HG03460 (cell line): ENCODE measurements around the gene OR13A1.
"Not testable (repeated sequence)": the region's sequence is repeated elsewhere in the genome, so short reads cannot be mapped to it uniquely, and the experiment has no call there.

Experiments used
- ATAC-seq: cut with Tn5 transposase; IDR thresholded peaks from one replicate; pipeline ENCODE4 v1.9.1; 2021; ENCODE audit not compliant: unreplicated experiment

OR13A1 gene

DNA sequence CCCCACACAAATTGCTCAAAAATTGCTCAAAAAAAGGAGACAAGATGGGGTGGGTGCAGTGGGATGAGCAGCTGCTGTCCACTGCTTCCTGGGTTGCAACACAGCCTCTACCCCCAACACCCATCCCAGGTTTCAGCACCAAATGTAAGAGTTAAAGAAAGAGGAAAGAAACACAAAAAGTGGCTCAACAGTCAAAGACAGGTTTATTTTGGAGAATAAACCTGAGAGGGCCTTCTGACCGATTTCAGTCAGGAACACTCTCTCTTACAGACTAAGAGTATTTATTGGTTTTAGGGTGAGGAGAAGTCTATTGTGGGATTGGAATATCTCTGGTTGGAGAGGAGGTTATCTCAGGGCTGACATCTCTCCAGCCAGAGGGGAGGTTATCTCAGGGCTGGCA, 28.4 kb downstream of the OR13A1 start:
- ATAC-seq = no peak

DNA sequence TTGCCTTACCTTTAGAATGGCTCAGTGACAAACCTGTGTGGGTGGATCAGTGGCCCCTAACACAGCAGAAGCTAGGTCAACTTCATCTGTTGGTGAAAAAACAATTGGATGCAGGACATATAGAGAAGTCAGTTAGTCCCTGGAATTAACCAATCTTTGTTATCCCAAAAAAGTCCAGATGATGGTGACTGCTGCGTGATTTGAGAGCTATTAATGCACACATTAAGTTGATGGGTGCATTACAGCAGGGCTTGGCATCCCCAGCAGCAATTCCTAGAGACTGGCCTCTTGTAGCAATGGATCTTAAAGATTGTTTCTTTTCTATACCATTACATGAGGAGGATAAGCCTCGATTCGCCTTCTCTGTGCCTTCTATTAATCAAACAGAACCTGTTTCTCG, 33.3 kb downstream of the OR13A1 start:
- no peak for ATAC-seq

DNA sequence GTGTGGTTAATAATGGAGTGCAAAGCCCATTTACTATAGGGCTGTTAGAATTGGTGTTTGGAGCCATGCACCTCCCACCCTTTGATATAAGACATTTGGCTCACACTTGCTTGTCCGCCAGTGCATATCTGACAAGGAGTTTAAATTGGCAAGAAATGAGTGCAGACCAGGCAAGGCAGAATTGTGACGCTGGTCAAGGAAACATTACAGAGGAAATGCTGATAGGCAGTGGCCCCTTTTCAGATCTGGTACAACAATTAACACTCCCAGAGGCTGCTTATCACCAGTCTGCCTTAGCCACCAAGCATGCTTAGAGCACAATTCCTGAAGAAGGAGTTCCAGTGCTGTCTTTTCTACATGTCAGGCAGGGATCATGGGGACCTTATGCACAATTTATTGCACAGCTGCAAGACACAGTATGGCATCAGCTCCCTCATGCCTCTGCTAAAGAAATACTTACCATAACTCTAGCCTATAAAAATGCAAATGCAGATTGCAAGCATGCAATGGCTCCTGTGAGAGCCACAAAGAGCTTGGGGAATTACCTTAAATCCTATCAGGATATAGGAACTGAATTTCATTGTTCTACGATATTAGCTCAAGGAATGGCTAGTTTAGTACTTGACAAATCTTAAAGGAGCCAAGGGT, 35.2 kb downstream of the OR13A1 start:
- ATAC-seq = no peak

DNA sequence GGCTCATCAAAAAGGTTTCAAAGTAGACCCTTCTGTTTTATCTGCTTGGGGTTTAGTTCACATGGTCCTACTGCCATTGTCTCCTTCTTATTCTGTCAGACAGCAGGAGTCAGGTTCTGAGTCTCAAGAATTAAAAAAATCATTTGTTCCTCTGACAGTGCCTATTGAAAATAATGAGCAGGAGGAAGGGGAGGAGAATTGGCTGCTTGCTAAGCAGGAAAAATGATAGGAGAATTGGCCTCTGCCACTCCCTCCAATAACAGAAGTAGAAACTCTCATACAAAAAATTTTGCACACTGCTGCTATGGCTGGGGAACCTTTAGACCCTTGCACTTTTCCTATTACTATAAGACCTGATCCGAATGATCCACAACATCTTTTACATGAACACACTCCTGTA, 35.7 kb downstream of the OR13A1 start:
- no peak for ATAC-seq

DNA sequence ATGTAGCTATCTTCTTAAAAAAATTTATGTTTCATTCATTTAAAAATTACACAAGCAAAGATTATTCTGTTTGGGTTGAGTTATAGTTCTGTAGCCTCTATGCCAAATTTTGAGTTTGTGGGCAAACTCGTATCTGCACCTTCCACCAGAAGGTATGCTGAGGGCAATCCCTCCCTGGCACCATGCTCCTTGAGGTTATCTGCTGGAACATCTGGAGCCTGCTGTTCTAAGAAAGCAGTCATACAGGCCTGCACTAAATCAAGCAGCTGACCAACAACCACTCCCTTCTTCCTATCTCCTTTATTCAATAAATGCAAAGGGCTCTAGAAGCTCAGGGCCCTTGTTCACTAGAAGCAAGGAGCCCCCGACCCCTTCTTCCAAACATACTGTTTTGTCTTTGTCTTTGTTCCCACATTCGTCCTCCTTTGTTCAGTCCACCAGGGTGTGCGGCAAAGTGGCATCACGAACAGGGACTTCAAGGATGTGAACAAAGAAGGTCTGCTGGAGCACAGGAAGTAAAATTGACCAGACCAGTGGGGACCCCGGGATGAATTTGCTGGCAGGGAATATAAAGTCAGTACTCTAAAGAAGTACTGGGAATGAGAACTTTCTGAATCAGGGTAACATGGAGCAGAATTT, 36.4 kb downstream of the OR13A1 start:
- ATAC-seq = no peak

DNA sequence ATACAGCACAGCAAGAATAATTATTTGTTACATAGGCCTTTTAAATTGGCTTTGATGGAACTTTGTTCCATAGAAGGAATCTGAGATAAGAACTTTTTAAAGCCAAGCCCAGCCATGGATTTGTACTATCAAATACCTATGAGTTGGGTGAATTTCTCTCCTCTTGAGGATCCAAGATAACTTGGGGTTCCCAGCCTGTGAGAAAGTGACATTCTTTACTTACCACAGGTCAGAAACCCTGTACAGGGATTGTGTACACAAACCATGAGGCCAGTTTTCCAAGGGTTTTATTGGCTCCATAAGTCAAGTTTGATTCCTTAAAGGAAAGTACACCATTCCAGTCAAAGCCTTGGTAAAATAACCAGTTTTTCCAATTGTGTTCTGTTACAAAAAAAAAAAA, 39.3 kb downstream of the OR13A1 start:
- not testable (repeated sequence) for ATAC-seq

DNA sequence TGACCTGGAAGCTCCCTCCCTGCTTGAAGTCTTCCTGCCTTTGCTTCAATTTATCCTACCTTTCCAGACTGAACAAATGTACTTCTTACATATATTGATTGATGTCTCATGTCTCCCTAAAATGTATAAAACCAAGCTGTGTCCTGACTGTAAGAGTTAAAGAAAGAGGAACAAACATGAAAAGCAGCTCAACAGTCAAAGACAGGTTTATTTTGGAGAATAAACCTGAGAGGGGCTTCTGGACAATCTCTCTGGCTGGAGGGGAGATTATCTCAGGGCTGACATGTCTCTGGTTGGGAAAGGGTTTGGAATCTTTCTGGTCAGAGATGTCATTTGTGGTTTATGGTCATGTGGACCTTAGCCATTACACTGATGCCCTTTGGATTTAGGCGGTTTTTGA, 41.0 kb downstream of the OR13A1 start:
- no peak for ATAC-seq

DNA sequence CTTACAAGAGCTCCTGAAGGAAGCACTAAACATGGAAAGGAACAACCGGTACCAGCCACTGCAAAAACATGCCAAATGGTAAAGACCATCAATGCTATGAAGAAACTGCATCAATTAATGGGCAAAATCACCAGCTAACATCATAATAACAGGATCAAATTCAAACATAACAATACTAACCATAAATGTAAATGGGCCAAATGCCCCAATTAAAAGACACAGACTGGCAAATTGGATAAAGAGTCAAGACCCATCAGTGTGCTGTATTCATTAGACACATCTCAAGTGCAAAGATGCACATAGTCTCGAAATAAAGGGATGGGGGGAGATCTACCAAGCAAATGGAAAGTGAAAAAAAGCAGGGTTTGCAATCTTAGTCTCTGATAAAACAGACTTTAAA, 47.6 kb downstream of the OR13A1 start:
- not testable (repeated sequence) for ATAC-seq

DNA sequence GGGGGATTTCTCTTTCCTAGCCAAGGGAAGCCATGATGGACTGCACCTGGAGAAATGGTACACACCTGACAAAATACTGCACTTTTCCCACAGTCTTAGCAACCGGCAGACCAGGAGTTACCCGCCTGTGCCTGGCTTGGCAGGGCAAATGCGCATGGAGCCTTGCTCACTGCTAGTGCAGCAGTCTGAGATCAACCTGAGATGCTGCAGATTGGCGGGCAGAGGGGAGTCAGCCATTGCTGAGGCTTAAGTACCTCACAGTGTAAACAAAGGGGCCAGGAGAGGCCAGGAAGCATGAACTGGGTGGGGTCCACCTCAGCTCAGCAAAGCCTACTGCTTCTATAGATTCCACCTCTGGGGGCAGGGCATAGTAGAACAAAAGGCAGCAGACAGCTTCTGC, 49.4 kb downstream of the OR13A1 start:
- ATAC-seq = no peak

DNA sequence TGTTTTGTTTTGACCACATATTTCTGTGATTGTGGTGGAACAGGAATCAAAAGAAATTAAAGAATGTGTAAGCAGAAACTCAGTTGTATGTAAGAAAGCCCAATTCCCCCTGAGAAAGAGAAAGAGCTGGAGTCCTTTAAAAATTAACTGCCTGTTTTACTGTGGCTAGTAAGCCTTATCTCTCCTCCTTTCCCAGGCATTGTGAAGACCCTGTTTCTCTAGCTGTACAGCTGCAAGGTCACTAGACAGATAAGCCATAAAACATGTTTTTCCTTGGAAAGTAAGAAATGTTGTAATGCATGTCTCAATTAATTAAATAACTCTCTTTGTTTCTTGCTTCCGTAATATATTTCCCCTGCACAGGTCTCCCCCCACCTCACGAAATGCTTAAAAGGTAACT, 53.5 kb downstream of the OR13A1 start:
- ATAC-seq = no peak

DNA sequence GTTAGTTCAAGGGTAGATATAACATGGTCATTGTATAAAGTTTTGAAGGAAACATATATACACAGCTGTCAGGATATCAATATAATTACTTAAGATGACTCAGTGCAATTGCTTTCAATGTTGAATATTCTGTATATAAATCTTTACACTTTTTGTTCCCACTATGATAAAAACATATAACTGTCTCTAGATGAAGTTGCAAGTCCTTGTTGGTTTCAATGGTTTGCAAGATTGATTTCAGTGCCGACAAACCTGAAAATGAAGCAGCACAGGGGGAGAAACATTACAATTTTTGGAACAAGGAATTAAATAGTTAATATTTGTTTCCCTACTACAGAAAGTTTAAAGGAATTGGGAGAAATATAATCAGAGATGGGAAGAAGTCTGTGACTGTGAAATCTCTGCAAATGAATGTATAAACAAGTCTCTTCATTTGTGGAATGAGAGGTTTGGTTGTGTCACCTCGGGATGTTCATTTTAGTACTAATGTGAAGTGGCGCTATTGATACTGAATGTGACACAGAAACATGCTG, 54.1 kb downstream of the OR13A1 start:
- ATAC-seq = no peak

DNA sequence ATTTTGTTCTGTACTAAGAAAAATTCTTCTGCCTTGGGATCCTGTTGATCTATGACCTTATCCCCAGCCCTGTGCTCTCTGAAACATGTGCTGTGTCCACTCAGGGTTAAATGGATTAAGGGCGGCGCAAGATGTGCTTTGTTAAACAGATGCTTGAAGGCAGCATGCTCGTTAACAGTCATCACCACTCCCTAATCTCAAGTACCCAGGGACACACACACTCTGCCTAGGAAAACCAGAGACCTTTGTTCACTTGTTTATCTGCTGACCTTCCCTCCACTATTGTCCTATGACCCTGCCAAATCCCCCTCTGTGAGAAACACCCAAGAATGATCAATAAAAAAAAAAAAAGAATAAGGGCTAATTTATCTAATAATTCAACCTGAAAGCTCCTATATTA, 54.8 kb downstream of the OR13A1 start:
- ATAC-seq = not testable (repeated sequence)

DNA sequence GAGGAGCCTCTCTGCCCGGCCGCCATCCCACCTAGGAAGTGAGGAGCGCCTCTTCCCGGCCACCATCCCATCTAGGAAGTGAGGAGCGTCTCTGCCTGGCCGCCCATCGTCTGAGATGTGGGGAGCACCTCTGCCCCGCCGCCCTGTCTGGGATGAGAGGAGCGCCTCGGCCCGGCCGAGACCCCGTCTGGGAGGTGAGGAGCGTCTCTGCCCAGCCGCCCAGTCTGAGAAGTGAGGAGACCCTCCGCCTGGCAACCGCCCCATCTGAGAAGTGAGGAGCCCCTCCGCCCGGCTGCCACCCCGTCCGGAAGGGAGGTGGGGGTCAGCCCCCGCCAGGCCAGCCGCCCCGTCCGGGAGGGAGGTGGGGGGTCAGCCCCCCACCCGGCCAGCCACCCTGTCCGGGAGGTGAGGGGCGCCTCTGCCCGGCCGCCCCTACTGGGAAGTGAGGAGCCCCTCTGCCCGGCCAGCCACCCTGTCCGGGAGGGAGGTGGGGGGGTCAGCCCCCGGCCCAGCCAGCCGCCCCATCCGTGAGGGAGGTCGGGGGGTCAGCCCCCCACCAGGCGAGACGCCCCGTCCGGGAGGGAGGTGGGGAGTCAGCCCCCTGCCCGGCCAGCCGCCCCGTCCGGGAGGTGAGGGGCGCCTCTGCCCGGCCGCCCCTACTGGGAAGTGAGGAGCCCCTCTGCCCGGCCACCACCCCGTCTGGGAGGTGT, 55.5 kb downstream of the OR13A1 start:
- ATAC-seq = not testable (repeated sequence)

DNA sequence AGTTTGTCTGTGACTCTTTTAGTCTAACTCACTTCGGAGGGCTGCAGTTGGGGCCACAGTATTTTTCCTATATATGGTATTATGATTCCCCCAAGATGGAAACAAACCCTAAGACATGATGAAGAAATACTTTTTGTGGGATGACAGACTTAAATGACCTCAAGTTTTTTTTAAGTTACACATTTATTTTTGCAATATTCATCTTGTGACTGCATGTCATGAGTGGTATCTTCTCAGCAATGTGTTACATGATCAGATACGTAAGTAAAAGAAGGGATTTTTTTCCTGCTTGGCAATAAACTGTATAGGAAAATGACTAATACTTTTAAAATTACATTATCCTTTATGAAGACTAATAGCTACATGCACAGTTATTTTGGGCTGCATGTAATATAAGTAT, 57.8 kb downstream of the OR13A1 start:
- ATAC-seq = no peak

DNA sequence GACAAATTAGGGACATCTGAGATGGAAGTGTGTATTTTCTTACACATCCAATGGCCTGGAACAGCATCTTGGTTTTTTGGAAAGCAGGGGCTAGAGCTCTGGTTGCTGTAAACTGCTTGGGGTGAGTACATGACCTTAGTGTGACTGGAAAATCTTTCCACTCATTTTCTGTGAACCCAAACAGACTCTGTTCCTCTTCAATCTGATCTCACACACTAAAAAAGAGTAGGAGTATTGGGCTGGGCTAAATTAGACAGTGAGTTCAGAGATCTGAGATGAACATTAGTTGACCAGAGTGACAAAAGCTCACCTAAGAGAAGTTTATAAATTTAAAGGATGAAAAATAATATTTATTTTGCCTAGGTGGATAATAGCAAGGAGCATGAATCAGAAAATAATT, 59.2 kb downstream of the OR13A1 start:
- no peak for ATAC-seq

DNA sequence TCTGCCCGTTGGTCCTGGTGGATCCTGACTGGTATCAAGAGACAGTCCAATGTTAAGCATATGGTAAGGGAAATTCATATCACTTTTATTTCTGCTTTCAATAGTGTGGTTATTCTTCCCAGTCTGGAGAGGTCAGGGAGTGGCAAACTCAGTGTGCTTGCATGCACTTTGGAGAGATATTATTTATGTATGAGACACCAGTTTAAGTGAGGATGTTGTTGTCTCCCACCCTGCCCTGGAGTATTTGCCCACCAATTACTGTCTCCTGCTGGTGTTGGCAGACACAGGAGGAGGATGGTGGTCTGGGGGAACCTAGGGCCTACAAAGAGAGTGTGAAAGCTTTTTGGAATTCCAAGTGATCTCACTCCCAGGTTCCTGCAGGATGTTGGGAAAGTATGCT, 59.7 kb downstream of the OR13A1 start:
- ATAC-seq = no peak

DNA sequence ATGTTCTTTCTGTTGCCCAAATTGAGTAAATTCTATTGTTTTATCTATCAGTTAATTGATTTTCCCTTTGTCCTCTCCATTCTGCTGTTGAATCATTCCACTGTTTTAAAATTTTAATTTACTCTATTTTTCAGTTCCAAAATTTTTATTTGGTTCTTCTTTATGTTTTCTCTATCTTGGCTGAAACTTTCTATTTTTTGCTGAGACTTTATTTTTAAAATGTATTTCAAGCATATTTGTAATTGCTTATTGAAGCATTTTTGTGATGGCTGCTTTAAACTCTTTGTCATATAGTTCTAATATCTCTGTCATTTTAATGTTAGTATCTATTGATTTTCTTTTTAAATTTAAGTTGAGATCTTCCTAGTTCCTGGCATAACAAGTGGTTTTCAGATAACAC, 60.5 kb downstream of the OR13A1 start:
- ATAC-seq = no peak

DNA sequence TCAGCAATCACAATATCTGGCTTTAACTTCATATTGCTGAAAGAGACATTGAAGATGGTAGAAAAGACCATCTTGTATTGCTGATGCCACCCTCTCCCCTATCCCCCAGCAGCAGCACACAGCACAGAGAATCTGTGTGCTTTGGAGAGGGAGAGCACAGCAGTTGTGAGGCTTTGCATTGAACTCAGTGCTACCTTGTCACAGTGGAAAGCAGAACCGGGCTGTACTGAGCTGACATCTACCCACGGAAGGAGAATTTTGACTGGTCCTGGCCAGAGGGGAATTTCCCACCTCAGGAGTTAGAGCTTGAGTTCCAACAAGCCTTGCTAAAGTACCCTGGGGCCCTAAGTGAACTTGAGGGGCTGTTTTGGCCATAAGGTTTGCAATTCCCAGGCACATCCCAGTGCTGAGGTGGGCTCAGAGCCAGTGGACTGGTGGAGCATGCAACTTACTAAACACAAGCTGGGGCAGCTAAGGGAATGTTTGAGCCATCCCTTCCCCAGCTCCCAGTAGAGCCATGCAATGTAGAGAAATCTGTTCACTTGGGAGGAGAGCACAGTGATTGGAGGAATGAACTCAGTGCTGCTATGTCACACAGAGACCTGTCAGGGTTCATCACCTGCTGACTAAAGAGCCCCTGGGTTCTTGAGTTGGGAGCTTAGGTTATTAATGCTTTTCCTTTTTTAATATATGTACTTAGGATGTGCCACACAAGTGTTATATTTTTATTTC, 62.1 kb downstream of the OR13A1 start:
- peak; percentile 78 for ATAC-seq
